ENCODE measurements around the gene MAEA.
"Not testable (repeated sequence)": the region's sequence is repeated elsewhere in the genome, so short reads cannot be mapped to it uniquely, and the experiment has no call there.

Gene MAEA

GRCh38 chr4:1335193-1335883 lies 45.6 kb downstream of the MAEA start:
- H3K9ac ChIP-seq (ENCODE audit: low read depth in 1 of 2, low read length in 2 of 2); H3K9me3 ChIP-seq (ENCODE audit: control insufficient read depth in 2 of 2, low read length in 2 of 2); H3K27me3 ChIP-seq (ENCODE audit: control insufficient read depth in 2 of 2, insufficient read depth in 2 of 2, low read length in 2 of 2); H3K4me3 ChIP-seq (ENCODE audit: low read length in 2 of 2); H3K27ac ChIP-seq (ENCODE audit: low read depth in 2 of 2, low read length in 2 of 2); H3K4me1 ChIP-seq (ENCODE audit: control insufficient read depth in 2 of 2, insufficient read depth in 2 of 2, low read length in 2 of 2): not testable (repeated sequence)
- H3K36me3 ChIP-seq (ENCODE audit: control insufficient read depth in 2 of 2, insufficient read depth in 2 of 2, low read length in 2 of 2), result peaks cover 61% of the 10 kb centered on the region in 2 donors

- Histone ChIP-seq H3K9ac (ENCODE audit: low read depth in 1 of 2, low read length in 2 of 2) (no peak overlapping the region), H3K27ac (ENCODE audit: low read depth in 2 of 2, low read length in 2 of 2) (no peak overlapping the region), H3K36me3 (ENCODE audit: control insufficient read depth in 2 of 2, insufficient read depth in 2 of 2, low read length in 2 of 2) (peaks cover 59 to 65% of the 10 kb centered on the region in 2 donors), H3K27me3 (ENCODE audit: control insufficient read depth in 2 of 2, insufficient read depth in 2 of 2, low read length in 2 of 2) (no peaks in the 10 kb centered on the region), H3K9me3 (ENCODE audit: control insufficient read depth in 2 of 2, low read length in 2 of 2) (no peaks in the 10 kb centered on the region), H3K4me1 (ENCODE audit: control insufficient read depth in 2 of 2, insufficient read depth in 2 of 2, low read length in 2 of 2) (no peaks in the 10 kb centered on the region), H3K4me3 (ENCODE audit: low read length in 2 of 2) (no peak overlapping the region)
Observed at GRCh38 chr4:1336088-1336491, 46.4 kb downstream of the MAEA start.

- Histone ChIP-seq H3K9me3 (ENCODE audit: control insufficient read depth in 2 of 2, low read length in 2 of 2) (no peaks in the 10 kb centered on the region), H3K4me1 (ENCODE audit: control insufficient read depth in 2 of 2, insufficient read depth in 2 of 2, low read length in 2 of 2) (no peaks in the 10 kb centered on the region), H3K4me3 (ENCODE audit: low read length in 2 of 2) (no peak overlapping the region), H3K27ac (ENCODE audit: low read depth in 2 of 2, low read length in 2 of 2) (peak overlapping the region in 1 of 2 donors; percentile 19), H3K36me3 (ENCODE audit: control insufficient read depth in 2 of 2, insufficient read depth in 2 of 2, low read length in 2 of 2) (peaks cover 59 to 68% of the 10 kb centered on the region in 2 donors), H3K27me3 (ENCODE audit: control insufficient read depth in 2 of 2, insufficient read depth in 2 of 2, low read length in 2 of 2) (no peaks in the 10 kb centered on the region), H3K9ac (ENCODE audit: low read depth in 1 of 2, low read length in 2 of 2) (no peak overlapping the region)
Observed at GRCh38 chr4:1337376-1337831, 47.7 kb downstream of the MAEA start.

- H3K36me3 ChIP-seq (ENCODE audit: control insufficient read depth in 2 of 2, insufficient read depth in 2 of 2, low read length in 2 of 2), result peaks cover 56 to 63% of the 10 kb centered on the region in 2 donors
- H3K9ac ChIP-seq (ENCODE audit: low read depth in 1 of 2, low read length in 2 of 2), result no peak overlapping the region
- H3K9me3 ChIP-seq (ENCODE audit: control insufficient read depth in 2 of 2, low read length in 2 of 2), result no peaks in the 10 kb centered on the region
- no peaks in the 10 kb centered on the region for H3K27me3 ChIP-seq (ENCODE audit: control insufficient read depth in 2 of 2, insufficient read depth in 2 of 2, low read length in 2 of 2)
- peak overlapping the region in 1 of 2 donors; percentile 53 for H3K27ac ChIP-seq (ENCODE audit: low read depth in 2 of 2, low read length in 2 of 2)
- H3K4me1 ChIP-seq (ENCODE audit: control insufficient read depth in 2 of 2, insufficient read depth in 2 of 2, low read length in 2 of 2), result no peaks in the 10 kb centered on the region
- no peak overlapping the region for H3K4me3 ChIP-seq (ENCODE audit: low read length in 2 of 2)
Observed at GRCh38 chr4:1337951-1338751, 48.5 kb downstream of the MAEA start.

- Histone ChIP-seq H3K4me1 (ENCODE audit: control insufficient read depth in 2 of 2, insufficient read depth in 2 of 2, low read length in 2 of 2) (no peaks in the 10 kb centered on the region), H3K27ac (ENCODE audit: low read depth in 2 of 2, low read length in 2 of 2) (no peak overlapping the region), H3K4me3 (ENCODE audit: low read length in 2 of 2) (no peak overlapping the region), H3K27me3 (ENCODE audit: control insufficient read depth in 2 of 2, insufficient read depth in 2 of 2, low read length in 2 of 2) (no peaks in the 10 kb centered on the region), H3K9me3 (ENCODE audit: control insufficient read depth in 2 of 2, low read length in 2 of 2) (no peaks in the 10 kb centered on the region), H3K36me3 (ENCODE audit: control insufficient read depth in 2 of 2, insufficient read depth in 2 of 2, low read length in 2 of 2) (peaks cover 56 to 60% of the 10 kb centered on the region in 2 donors), H3K9ac (ENCODE audit: low read depth in 1 of 2, low read length in 2 of 2) (no peak overlapping the region)
Observed at GRCh38 chr4:1338752-1339414, 49.2 kb downstream of the MAEA start.

GRCh38 chr4:1339489-1339888 lies 49.8 kb downstream of the MAEA start:
- peaks cover 52 to 56% of the 10 kb centered on the region in 2 donors for H3K36me3 ChIP-seq (ENCODE audit: control insufficient read depth in 2 of 2, insufficient read depth in 2 of 2, low read length in 2 of 2)
- no peak overlapping the region for H3K9ac ChIP-seq (ENCODE audit: low read depth in 1 of 2, low read length in 2 of 2)
- no peaks in the 10 kb centered on the region for H3K9me3 ChIP-seq (ENCODE audit: control insufficient read depth in 2 of 2, low read length in 2 of 2)
- H3K4me1 ChIP-seq (ENCODE audit: control insufficient read depth in 2 of 2, insufficient read depth in 2 of 2, low read length in 2 of 2), result no peaks in the 10 kb centered on the region
- no peak overlapping the region for H3K4me3 ChIP-seq (ENCODE audit: low read length in 2 of 2)
- no peak overlapping the region for H3K27ac ChIP-seq (ENCODE audit: low read depth in 2 of 2, low read length in 2 of 2)
- no peaks in the 10 kb centered on the region for H3K27me3 ChIP-seq (ENCODE audit: control insufficient read depth in 2 of 2, insufficient read depth in 2 of 2, low read length in 2 of 2)

- no peak overlapping the region for H3K9ac ChIP-seq (ENCODE audit: low read depth in 1 of 2, low read length in 2 of 2)
- no peak overlapping the region for H3K27ac ChIP-seq (ENCODE audit: low read depth in 2 of 2, low read length in 2 of 2)
- peaks cover 44 to 49% of the 10 kb centered on the region in 2 donors for H3K36me3 ChIP-seq (ENCODE audit: control insufficient read depth in 2 of 2, insufficient read depth in 2 of 2, low read length in 2 of 2)
- H3K4me3 ChIP-seq (ENCODE audit: low read length in 2 of 2), result no peak overlapping the region
- H3K9me3 ChIP-seq (ENCODE audit: control insufficient read depth in 2 of 2, low read length in 2 of 2), result no peaks in the 10 kb centered on the region
- no peaks in the 10 kb centered on the region for H3K27me3 ChIP-seq (ENCODE audit: control insufficient read depth in 2 of 2, insufficient read depth in 2 of 2, low read length in 2 of 2)
- H3K4me1 ChIP-seq (ENCODE audit: control insufficient read depth in 2 of 2, insufficient read depth in 2 of 2, low read length in 2 of 2), result no peaks in the 10 kb centered on the region
Observed at GRCh38 chr4:1340181-1340747, 50.6 kb downstream of the MAEA start.

- Histone ChIP-seq H3K4me1 (ENCODE audit: control insufficient read depth in 2 of 2, insufficient read depth in 2 of 2, low read length in 2 of 2) (peaks cover 3 to 4% of the 10 kb centered on the region in 2 donors), H3K27ac (ENCODE audit: low read depth in 2 of 2, low read length in 2 of 2) (no peak overlapping the region), H3K9ac (ENCODE audit: low read depth in 1 of 2, low read length in 2 of 2) (no peak overlapping the region), H3K9me3 (ENCODE audit: control insufficient read depth in 2 of 2, low read length in 2 of 2) (no peaks in the 10 kb centered on the region), H3K4me3 (ENCODE audit: low read length in 2 of 2) (no peak overlapping the region), H3K27me3 (ENCODE audit: control insufficient read depth in 2 of 2, insufficient read depth in 2 of 2, low read length in 2 of 2) (no peaks in the 10 kb centered on the region), H3K36me3 (ENCODE audit: control insufficient read depth in 2 of 2, insufficient read depth in 2 of 2, low read length in 2 of 2) (peaks cover 44 to 48% of the 10 kb centered on the region in 2 donors)
Observed at GRCh38 chr4:1340861-1341260, 51.2 kb downstream of the MAEA start.

- no peak overlapping the region for H3K27ac ChIP-seq (ENCODE audit: low read depth in 2 of 2, low read length in 2 of 2)
- H3K36me3 ChIP-seq (ENCODE audit: control insufficient read depth in 2 of 2, insufficient read depth in 2 of 2, low read length in 2 of 2), result peaks cover 36 to 39% of the 10 kb centered on the region in 2 donors
Observed at GRCh38 chr4:1342003-1342402, 52.3 kb downstream of the MAEA start.

More at GRCh38 chr4:1342003-1342402, 52.3 kb downstream of the MAEA start:
- Histone ChIP-seq H3K4me1 (ENCODE audit: control insufficient read depth in 2 of 2, insufficient read depth in 2 of 2, low read length in 2 of 2) (peaks cover 4 to 5% of the 10 kb centered on the region in 2 donors), H3K4me3 (ENCODE audit: low read length in 2 of 2) (no peak overlapping the region), H3K27me3 (ENCODE audit: control insufficient read depth in 2 of 2, insufficient read depth in 2 of 2, low read length in 2 of 2) (no peaks in the 10 kb centered on the region), H3K9ac (ENCODE audit: low read depth in 1 of 2, low read length in 2 of 2) (no peak overlapping the region), H3K9me3 (ENCODE audit: control insufficient read depth in 2 of 2, low read length in 2 of 2) (no peaks in the 10 kb centered on the region)

Measured in mucosa of rectum (tissue), 2 donors.